ENCODE results near the gene GBE1. TPM values are rescaled to one million over a fixed set of nuclear protein-coding genes. Genes with fewer than 3 reads are reported as not detected.

GBE1 gene
- total RNA-seq, 2 donors from 2014 or later, result 15.0 to 26.7 TPM

DNA sequence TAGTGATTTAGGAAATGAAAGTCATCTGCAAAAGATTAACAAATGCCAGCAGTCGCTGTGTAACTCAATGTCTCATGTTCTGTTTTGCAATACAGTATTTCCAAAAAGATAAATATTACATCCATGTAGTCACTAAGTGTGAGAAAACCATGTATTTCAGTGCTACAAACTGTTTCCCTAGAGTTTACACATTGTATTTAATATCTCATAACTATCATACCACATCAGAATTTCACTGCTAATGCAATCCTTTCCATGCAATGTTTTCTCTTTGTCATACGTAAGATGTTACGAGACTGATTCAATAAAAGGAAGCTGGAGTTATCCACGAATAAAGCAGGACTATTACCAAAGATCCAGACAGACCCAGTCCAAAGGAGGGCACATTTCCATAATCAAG lies 269.4 kb downstream of the GBE1 start:
- H3K27me3 ChIP-seq, result no peaks in the 10 kb centered on the region

DNA sequence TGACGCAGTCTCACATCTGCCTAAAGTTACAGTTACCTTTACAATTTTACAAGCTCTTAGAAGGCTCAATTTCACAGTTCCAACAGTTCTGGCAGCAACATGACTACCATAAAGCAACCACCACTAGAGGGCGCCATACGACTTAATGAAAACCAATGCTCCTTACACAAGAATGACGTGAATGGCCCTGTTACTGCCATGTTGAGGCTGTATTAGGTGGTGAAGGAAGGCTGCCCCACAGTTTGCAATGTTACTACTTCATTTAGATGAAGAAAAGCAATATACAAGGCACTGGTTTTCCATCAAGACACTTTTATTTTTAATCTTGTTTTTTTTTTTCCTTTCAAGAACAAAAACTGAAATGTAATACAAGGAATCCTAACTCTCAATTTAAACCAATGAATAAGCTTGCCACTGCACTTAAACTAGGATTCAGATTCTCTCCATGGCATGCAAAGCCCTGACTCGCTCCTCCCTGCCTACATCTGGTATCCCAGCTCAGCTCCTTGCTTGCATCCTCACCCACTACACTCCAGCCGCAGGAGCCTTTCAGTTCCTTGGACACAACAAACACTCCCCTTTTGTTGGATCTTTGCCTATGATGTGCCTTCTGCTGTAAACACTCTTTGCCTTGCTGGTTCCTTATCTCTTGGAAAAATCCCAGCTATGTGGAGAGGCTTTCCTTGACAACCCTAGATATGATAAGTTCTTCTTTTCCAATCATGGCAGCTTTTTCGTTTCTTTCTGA lies 270.7 kb downstream of the GBE1 start:
- H3K4me1 ChIP-seq, result no peaks in the 10 kb centered on the region
- no peaks in the 10 kb centered on the region for H3K9me3 ChIP-seq
- H3K9ac ChIP-seq (ENCODE audit: low read depth in 2 of 2, low read length in 2 of 2), result no peak overlapping the region
- H3K4me3 ChIP-seq, result no peak overlapping the region
- H3K27ac ChIP-seq, result no peak overlapping the region
- intact Hi-C loops (cut with DNase I), result loop anchor here (10.0 kb wide), 2 partner anchors 84 to 154 kb away; no protein-coding TSS in a partner anchor
- DNase-seq, result peak; percentile 87
- H3K36me3 ChIP-seq, result no peaks in the 10 kb centered on the region
- peak; percentile 67 for TF ChIP-seq CTCF (IDR thresholded peaks at IDR 0.05)
- no peaks in the 10 kb centered on the region for H3K27me3 ChIP-seq

More for the DNA sequence above, 269.4 kb downstream of the GBE1 start:
- no peak for DNase-seq
- H3K4me1 ChIP-seq, result no peaks in the 10 kb centered on the region
- H3K27ac ChIP-seq, result no peak overlapping the region
- no peak for TF ChIP-seq CTCF (IDR thresholded peaks at IDR 0.05)
- H3K4me3 ChIP-seq, result no peak overlapping the region
- no peaks in the 10 kb centered on the region for H3K9me3 ChIP-seq
- no peak overlapping the region for H3K9ac ChIP-seq (ENCODE audit: low read depth in 2 of 2, low read length in 2 of 2)
- intact Hi-C loops (cut with DNase I), result loop anchor here (10.0 kb wide), 2 partner anchors 83 to 153 kb away; no protein-coding TSS in a partner anchor
- no peaks in the 10 kb centered on the region for H3K36me3 ChIP-seq

DNA sequence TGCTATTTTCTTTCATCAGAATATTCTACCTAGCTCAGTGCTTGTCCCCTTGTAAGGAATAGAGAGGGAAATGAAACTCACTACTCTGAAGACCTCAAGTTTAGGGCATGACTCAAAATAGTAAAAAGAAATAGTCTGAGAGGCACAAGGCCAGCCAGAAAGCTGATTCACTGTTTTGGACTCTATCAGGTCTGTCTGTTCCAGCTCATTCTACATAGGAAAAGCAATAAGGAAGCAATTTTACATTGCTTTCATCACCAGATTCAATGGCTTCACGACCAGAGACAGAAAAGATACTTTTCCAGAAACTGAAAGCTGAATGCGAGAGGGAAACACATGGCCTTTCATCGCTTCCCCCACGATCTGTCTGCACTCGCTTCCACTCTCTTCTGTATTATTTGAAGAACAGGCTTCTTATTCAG lies 276.0 kb downstream of the GBE1 start:
- Histone ChIP-seq H3K4me3 (no peak overlapping the region), H3K36me3 (no peaks in the 10 kb centered on the region), H3K9ac (ENCODE audit: low read depth in 2 of 2, low read length in 2 of 2) (peak overlapping the region in 1 of 2 donors; percentile 41), H3K4me1 (no peaks in the 10 kb centered on the region), H3K27ac (peak overlapping the region; percentile 38), H3K27me3 (no peaks in the 10 kb centered on the region), H3K9me3 (no peaks in the 10 kb centered on the region)
- peak; percentile 25 for DNase-seq
- intact Hi-C loops (cut with DNase I), result no loop called here
- no peak for TF ChIP-seq CTCF (IDR thresholded peaks at IDR 0.05)

GRCh38 chr3:81484520-81484919 lies 276.9 kb downstream of the GBE1 start:
- Histone ChIP-seq H3K9ac (ENCODE audit: low read depth in 2 of 2, low read length in 2 of 2) (no peak overlapping the region), H3K4me1 (no peaks in the 10 kb centered on the region), H3K4me3 (no peak overlapping the region), H3K36me3 (no peaks in the 10 kb centered on the region), H3K9me3 (no peaks in the 10 kb centered on the region), H3K27me3 (no peaks in the 10 kb centered on the region), H3K27ac (no peak overlapping the region)
- DNase-seq, result no peak
- intact Hi-C loops (cut with DNase I), result no loop called here
- TF ChIP-seq CTCF (IDR thresholded peaks at IDR 0.05), result no peak

GRCh38 chr3:81483046-81483445 lies 278.4 kb downstream of the GBE1 start:
- no peaks in the 10 kb centered on the region for H3K27me3 ChIP-seq
- no peak overlapping the region for H3K9ac ChIP-seq (ENCODE audit: low read depth in 2 of 2, low read length in 2 of 2)
- H3K27ac ChIP-seq, result no peak overlapping the region
- no peaks in the 10 kb centered on the region for H3K36me3 ChIP-seq
- H3K4me1 ChIP-seq, result no peaks in the 10 kb centered on the region
- no peak overlapping the region for H3K4me3 ChIP-seq
- TF ChIP-seq CTCF (IDR thresholded peaks at IDR 0.05), result no peak
- intact Hi-C loops (cut with DNase I), result no loop called here
- no peak for DNase-seq
- no peaks in the 10 kb centered on the region for H3K9me3 ChIP-seq
